HG03558 (cell line): Measurements from ENCODE around the gene HMOX1.
"Not testable (repeated sequence)": the region's sequence is repeated elsewhere in the genome, so short reads cannot be mapped to it uniquely, and the experiment has no call there.

Source experiments
- ATAC-seq: cut with Tn5 transposase; IDR thresholded peaks from one replicate; pipeline ENCODE4 v1.9.1; 2021; ENCODE audit warnings: moderate number of reproducible peaks; ENCODE audit not compliant: unreplicated experiment; ENCODE audit errors: extremely low read depth

Gene HMOX1

DNA sequence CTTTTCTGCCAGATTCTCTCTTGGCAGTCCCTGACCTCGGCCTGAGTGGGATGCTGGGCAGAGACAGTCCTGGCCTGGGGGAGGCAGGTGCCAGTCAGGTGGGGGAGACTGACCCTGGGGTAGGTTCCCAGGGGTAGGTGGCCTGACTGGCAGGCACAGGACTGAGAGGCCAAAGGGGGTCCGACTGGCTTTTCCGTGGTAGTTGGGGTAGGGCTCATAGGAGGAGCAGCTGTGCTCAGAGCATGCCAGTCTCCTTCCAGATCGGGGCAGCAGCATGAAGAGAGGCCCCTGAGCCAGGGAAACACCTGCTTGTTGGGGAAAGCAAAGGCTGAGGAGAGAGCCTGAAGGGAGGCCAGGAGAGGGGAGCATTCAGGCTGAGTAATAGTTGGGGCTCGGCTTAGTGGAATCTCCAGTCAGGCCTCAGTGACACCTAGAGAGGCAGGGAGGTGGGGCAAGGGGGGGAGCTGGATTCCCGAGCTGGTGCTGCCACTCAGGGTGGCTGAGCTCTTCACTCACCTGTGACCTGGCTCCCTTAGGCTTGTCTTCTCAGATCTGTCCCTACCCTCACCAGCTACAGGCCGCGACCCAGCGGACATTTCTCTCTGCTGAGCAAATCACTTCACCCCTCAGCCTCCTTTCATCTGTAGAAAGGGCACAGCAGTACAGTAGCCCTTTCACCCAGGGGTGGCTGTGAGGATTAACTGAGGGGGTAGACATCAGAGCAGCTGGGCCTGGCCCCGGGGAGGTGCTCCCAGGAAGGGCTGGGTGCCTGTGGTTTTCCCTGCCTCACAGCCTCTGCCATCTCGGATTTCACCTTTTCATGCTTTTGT lies 45.3 kb downstream of the HMOX1 start:
- no peak for ATAC-seq

DNA sequence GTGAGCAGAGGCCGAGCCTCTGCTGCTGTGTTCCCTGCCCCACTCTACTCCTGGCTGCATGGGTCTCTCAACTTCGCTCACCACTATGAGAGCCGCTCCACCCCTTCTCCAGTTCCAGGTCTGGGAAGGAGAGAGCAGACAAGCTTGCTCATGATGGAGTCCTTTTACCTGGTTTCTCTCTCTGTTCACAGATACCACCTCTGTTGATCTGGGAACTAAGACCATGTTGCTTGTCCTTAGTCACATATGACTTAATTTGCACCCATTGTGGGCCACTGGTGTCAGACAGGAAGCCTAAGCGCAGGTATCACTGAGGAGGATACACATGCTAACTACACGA lies 45.9 kb downstream of the HMOX1 start:
- no peak for ATAC-seq

DNA sequence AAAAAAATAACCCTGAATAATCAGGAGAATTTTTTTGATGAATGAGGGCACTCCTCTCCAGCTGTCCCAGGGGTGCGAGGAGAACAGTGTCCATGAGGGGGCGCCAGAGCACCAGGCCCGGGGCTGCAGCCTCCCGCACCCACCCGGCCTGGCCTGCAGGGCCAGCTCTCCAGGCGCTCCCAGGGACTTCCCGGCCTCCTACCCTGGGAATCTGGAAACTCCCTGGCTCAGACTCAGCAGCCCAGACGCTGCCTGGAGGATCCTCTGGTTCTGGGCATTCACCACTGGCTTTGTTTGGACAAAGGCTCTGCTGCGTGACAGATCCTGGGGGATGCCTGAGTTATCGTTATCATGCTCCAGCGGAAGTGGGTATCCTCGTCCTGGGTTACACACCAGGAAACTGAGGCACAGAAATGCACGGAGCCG lies 50.0 kb downstream of the HMOX1 start:
- ATAC-seq: no peak

DNA sequence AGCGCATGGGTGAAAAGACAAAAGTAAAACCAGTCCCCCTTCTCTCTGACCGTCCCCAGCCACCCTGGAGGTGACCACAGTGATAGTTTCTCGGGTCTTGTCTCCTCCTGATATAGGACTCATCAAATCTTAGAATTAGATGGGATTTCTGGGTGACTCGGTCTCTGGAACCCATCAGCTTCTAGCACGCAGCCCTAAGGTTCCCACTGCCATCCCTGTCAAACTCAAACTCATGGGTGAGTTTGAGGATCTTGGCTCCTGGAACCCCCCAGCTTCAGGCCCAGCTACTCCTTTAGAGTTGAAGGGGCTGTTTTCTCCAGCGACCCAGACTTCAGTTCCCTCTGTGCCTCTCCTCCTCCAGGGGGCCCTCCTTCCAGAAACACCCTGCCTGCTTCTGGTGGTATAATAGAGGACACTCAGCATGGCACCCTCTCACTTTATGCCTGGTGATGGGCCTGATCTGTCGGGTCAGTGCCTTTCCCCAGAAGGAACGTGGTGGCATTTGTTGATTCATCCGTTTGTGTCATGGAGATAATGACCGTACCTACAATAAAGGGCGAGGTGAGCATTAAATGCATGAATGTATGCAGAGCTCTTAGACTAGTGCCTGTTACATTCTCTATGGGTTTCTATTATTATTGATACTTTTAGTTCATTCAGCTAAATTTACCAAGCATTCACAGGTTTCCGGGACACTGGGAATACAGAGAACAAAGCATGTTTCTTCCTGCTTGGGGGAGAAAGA lies 50.8 kb downstream of the HMOX1 start:
- ATAC-seq: no peak

DNA sequence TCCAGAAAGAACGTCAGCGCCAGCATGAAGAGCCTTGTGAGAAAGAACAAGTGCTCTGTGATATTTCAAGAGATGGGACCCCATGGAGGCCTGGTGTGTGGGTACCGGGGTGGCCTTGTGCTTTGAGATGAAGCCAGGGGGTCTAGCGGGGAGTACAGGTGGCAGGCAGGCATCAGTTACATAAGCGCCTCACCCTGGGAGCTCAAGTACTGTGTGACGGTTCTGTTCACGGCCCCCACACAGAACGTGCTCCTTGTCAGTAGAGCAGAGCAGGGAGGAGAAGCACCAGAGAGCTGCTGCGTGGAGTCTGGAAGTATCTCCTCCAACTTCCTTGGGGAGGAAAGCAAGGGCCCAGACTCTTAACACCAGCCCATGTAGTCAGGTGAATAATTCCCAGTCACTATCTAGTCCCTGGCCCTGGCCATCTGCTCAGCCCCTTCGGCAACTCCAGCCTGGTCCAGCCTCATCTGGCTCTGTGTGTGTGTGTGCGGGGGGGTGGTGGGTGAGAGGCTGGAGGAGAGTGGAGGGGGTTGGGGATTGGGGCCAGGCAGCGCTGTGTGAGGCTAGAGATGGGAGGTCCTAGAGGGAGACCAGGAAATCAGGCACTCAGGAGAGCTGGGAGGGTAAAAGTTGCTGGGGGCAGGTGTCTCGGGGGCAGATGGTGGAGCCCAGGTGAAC lies 51.5 kb downstream of the HMOX1 start:
- ATAC-seq: no peak

DNA sequence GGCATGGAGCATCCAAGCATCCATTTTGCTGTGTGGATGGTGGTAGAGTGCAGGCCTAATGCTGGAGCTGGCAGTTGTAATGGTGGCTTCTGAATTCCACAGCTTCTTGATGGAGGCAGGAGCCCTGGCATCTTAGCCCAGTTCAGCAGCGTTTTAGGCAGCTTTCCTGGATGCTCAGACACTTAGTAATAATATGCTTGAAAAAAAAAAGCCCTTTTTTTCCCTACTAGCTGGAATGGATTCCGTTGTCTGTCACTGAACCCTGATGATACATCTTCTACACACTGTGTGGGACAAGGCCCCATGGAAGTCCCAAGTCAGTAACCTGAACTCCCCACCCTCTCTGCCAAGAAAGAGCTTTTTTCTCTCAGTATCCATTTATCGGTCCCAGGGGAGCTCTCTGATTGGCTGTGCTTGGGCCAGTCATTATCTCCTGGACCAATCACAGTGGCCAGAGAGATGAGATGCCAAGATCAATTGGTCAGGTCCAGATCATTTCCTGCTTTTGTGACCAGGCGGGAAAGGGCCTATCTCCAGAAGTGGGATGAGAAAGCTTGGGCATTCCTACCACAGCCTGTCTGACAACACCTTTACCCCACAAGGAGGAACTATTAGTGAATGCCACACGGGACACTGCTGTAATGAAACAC lies 53.3 kb downstream of the HMOX1 start:
- no peak for ATAC-seq

DNA sequence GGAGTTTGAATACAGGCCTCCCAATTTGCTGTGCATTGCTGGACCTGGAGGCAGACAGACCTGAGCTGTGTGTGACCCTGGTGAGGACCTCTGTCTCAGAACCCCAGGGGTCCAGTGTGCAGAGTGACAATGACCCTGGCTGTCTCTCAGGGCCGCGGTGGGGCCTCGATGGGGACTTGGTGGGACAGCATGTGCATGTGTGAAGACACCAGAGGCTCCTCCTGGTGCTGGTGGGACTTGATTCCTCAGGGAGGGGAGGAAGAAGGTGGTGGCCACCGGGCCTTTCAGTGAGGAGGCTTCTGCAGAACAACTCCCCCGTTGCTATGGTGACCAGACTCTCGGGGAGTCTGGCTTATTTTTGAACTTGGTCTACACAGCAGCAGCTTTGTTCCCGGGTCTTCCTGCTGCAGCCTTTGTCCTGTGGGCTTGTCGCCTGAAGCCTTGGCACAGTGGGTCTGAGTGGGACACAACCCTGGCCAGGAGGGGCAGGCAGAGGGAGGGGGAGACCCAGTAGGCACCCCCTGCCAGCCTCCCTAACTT lies 54.4 kb downstream of the HMOX1 start:
- ATAC-seq: no peak

DNA sequence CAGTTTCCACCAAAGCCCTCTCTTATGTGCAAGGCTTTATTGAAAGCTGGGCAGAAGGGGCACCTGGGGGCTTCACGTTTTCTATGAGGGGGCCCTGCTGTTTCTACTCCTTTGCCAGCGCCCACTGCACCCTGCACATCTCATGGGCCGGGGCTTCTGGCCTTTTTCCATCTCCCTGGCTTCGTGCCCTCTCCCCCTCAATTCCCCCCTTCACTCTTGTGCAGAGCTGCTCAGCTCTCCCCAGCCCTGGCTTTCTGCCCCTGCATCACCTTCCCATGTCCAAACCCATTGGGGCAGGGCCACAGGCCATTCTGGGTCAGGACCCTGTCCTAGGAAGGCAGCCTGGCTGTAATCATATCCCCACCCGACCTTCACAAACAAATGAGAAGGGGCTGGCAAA lies 55.5 kb downstream of the HMOX1 start:
- no peak for ATAC-seq

DNA sequence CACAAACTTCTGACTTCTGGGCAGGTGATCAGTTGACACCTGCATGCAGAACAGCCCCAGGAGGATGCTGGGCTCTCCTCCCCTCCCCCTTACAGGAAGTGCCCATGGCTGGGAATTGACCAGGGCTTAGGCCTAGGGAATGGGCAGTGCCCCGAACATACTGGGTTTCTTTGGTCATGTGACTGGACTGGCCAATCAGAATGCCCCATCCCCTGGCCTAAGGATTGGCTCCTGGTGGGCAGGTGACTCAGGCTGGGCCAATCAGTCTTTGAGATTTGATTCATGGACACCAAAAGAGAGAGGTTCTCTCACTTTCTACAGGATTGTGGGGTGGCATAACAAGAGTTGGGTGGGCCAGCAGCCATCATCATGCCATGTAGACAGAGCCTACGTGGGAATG lies 56.2 kb downstream of the HMOX1 start:
- no peak for ATAC-seq

DNA sequence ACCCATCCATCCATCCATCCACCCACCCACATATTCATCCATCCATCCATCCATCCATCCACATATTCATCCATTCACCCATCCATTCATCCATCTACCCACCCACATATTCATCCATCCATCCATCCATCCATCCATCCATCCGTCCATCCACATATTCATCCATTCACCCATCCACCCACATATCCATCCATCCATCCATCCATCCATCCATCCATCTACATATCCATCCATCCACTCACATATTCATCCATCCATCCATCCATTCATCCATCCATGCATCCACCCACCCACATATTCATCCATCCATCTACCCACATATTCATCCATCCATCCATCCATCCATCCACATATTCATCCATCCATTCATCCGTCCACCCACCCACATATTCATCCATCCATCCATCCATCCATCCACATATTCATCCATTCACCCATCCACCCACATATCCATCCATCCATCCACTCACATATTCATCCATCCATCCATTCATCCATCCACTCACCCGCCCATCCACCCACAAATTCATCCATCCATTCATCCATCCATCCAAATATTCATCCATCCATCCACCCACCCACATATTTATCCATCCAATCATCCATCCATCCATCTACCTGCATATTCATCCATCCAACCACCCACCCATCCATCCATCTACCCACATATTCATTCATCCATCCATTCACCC lies 57.9 kb downstream of the HMOX1 start:
- not testable (repeated sequence) for ATAC-seq

DNA sequence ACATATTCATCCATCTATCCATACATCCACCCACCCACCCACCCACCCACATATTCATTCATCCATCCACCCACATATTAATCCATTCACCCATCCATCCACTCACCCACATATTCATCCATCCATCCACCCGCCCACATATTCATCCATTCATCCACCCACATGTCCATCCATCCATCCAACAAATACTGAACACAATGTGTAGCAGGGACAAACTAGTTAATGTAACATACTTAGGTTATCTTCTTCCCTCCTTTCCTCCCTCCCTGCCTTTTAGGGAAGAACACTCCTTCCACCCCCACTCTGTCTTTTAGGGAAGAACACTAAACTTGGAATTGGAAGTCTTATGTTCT lies 58.4 kb downstream of the HMOX1 start:
- no peak for ATAC-seq

DNA sequence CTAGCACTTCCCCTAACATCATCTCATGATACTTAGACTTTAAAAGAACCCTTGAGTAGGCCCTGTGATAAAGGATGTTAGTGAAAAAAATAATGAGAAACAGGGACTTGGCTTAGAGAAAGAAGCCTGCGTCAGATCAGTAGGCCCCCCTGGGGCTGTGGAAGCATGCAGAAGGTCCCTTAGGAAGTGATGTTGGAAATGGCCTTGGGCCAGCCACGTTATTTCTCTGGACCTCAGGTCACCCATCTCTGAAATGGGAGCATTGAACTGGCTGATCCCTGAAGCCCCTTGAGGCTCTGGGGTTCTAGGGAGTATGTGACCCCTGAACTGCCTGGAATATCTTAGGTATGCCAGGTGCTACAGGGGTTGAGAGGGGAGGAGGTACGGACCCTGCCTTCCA lies 59.2 kb downstream of the HMOX1 start:
- ATAC-seq: no peak

DNA sequence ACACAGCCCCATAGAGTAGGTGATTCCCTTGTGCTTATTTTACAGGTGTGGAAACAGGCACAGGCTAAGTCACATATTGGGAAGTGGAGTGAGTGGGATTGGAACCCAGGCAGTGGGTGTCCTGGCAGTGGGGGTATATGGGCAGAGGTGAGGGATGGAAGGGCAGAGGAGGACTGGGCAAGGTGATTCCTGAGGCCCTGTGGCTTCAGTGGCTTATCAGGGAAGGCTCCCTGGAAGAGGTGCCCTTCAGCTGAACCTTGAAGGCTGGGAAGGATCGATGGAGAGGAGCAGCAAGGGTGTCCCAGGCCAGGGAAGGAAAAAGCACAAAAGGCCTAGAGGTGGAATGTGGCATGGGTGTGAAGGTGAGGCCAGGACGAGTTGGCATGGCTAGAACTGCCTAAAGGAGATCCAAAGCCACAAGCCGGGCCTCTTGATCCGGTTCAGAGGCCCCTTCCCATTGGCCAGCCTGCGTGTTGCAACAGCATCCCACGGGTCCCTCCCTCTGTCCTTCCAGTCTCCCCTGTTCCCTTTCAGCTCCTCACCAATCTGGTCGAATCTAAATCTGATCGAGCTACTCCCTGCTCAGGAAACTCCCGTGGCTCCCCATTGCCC lies 60.7 kb downstream of the HMOX1 start:
- no peak for ATAC-seq

DNA sequence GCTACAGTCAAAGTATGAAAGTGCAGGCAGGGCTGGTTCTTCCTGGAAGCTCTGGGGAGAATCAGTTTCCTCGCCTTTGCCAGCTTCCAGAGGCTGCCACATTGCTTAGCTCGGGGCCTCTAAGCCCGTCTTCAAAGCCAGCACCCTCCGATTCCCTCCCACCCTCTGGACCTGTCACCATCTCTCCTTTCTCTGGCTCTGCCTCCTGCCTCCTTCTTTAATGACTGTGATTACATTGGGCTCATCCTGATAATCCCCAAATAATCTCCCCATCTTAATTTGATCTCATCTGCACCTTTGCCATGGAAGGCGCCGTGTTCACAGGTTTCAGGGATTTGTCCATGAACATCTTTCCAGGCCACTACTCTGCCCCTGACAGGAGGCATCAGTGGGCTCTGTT lies 61.6 kb downstream of the HMOX1 start:
- no peak for ATAC-seq

DNA sequence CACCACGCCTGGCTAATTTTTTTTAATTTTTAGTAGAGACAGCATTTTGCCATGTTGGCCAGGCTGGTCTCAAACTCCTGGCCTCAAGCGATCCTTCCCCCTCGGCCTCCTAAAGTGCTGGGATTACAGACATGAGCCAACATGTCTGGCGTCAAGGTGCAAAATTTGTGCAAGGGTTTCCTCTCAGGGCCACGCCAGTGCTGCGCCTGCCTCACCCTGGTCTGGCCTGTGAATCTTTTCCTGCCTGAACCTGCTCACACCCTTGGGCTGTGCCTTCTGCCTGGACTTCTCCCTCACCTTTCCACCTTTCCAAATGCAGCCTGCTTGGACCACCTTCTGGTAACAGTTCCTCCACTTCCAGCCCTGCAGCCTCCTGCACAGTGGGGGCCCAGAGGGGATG lies 62.4 kb downstream of the HMOX1 start:
- no peak for ATAC-seq
